Non-pigmented ciliary epithelial cell (primary cell): Measurements from ENCODE around the gene NCOA7.
A peak's percentile ranks its signal among the peaks of the same experiment; 100 is the strongest.
"Not testable (repeated sequence)": the region's sequence is repeated elsewhere in the genome, so short reads cannot be mapped to it uniquely, and the experiment has no call there.

ENCODE experiments used
- DNase-seq: peaks from one replicate; pipeline ENCODE4 v3.0.0-alpha.2; 2010; ENCODE audit warnings: low read depth

Gene NCOA7

GRCh38 chr6:125945378-125946141 lies 154.8 kb downstream of the NCOA7 start:
- peak; percentile 57 for DNase-seq

DNA sequence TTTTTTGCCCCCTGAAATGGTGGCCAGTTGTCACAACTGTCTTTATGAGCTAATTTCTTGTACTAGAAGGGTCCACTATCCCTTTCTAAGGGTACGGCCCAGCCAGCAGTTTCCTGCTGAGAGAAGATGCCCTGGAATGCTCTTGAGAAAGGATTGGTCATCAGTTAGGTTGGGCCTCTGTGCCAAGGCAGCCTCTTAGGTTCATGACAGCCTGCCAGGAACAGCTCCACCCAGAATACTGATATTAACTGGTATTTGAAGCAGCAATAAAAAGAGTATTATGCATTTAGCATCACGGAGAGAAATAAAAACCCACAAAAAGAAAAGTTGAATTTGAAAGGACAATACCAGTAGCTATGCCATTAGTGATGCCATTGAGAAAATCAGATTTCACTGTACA lies 156.9 kb downstream of the NCOA7 start:
- no peak for DNase-seq

DNA sequence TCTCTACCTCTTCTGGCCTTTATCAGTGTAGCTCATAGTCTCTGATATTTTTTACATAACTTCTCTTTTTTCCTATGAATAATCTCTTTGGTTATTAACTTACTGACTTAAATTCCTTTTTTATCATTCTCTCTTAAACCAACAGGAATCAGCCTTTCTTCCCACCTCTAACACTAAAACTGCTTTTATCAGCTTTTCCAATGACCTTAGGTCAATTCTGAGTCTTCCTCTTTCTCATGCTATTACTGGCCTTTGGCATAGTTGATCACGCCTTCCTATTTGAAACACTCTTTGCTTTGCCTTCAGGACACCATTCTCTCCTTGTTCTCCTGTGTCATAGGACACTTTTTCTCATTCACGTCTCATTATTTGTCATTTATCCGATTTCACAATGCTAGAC lies 157.7 kb downstream of the NCOA7 start:
- DNase-seq = no peak

GRCh38 chr6:125949069-125949468 lies 158.3 kb downstream of the NCOA7 start:
- no peak for DNase-seq

DNA sequence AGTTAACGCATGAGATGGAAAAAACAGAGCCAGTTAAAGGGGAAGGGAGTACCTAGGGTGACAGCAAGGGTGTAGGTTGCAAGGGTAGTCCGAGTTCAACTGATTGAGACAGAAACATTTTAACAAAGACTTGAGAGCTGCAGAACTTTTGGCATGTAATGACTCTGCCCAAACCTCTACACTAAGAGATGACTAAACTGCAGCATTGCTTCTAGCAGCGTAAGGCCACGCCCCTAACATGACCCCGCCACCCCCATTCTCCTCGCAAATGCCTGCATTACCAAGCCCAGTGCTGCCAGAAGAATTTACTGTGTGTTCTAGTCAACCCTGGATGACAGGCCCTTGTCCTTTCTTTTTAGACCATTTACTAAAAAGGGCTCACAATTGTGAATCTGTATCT lies 159.5 kb downstream of the NCOA7 start:
- DNase-seq = peak; percentile 40

GRCh38 chr6:125950716-125951115 lies 160.0 kb downstream of the NCOA7 start:
- DNase-seq = not testable (repeated sequence)

GRCh38 chr6:125951323-125951722 lies 160.6 kb downstream of the NCOA7 start:
- no peak for DNase-seq

DNA sequence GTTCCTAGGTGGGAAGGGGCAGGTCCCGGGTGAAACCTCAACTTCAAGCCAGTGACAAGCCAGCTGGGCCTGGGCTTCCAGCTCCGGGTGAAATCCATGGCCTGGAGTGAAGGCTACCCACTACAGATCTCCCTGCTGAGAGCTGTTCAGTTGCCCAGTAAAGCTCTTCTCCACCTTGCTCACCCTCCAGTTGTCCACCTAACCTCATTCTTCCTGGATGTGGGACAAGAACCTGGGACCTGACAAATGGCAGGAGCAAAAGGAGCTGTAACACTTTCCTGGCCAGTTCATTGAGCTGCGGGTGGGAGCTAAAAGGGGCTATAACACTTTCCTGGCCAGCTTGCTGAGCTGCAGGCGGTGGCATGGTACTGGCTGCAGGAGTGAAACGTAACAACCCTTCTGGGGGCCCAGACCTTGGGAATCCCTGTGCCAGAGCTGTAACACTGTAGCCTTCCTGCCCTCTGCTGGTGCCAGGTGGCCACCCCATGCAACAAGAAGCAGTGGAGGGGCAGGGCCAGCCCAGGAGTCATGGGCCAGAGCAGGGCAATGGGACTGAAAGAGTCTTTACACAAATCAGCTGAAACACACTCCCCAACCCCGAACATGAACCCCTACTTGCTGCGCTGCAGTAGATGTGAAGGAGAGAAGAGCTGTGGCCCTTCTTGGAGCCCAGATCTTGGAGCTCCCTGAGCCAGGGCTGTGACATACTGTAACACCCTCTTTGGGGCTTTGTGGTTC lies 162.2 kb downstream of the NCOA7 start:
- DNase-seq = no peak

GRCh38 chr6:125953502-125953875 lies 162.7 kb downstream of the NCOA7 start:
- no peak for DNase-seq

GRCh38 chr6:125954735-125955339 lies 164.1 kb downstream of the NCOA7 start:
- no peak for DNase-seq

GRCh38 chr6:125955973-125956372 lies 165.2 kb downstream of the NCOA7 start:
- DNase-seq = no peak

DNA sequence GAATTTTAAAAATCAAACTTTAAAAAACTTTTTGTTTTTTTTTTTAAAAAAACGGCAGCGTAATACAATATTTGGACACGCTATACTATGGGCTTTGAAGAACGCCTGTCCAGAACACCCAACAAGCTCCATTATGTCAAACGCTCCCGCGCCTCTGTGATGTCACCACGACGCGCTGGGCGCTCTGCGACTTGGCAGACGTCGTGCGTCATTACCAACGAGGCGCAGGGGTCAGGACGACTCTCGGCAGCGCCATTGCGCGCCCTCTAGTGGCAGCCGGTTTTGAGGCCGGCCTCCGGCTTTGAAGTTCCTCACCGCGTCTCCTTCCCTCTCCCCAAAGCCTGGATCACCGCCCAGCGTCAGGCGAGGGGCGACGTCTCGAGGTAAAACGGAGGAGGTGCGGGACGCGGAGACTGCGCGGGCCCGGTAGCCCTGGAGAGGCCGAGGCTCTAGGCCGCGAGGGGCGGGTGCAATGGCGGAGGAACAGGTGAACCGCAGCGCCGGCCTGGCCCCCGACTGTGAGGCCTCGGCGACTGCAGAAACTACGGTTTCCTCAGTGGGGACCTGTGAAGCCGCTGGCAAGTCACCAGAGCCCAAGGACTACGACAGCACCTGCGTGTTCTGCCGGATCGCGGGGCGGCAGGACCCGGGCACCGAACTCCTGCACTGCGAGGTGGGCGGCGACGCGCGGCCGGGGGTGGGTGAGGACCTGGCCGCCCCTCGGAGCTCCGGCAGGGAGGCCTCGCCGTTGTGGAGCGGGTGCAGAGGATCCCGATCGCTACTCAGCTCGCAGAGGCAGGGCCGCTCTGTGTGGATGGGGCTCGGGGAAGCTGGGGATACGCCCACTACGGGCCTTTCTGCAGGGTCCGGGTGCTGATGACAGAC lies 166.0 kb downstream of the NCOA7 start, which contains the start of gene HINT3:
Gene HINT3 (plus strand): TSS at position 265 of the 885 bp plus-strand sequence. CDS start 208 bp downstream, at position 473.
- peak; percentile 88 for DNase-seq

DNA sequence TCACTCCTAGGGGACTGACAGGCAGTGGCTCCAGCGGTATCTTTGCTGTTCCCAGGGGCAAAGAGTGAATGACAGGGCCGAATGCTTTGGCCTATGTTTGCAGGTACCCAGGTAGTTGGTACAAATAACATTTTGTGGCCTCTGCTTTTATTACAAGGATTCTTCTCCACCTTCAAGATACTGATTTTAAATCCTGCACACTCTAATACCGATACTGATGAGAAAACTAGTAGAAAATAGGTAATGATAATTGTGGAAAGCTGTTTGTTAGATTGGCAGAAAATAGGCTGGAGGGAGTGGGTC lies 166.6 kb downstream of the NCOA7 start:
- no peak for DNase-seq

DNA sequence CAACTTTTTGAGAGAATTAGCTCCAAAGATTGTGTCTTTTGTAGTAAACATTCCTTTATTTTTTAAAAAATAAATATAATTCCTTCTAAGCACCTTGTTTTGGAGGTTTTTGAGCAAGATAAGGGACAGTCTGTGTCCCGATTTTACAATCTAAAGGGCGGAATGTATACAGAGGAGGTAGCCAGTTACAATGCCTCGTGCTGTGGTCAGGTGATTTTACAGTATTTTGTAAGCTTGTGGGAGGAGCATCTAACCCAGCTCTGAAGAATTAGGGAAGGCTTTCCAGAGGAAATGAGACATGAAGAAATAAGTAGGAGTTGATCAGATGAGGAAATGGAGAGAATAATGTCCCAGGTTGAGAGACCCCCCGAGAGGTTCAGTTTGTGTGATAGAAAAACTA lies 167.1 kb downstream of the NCOA7 start:
- DNase-seq = no peak

DNA sequence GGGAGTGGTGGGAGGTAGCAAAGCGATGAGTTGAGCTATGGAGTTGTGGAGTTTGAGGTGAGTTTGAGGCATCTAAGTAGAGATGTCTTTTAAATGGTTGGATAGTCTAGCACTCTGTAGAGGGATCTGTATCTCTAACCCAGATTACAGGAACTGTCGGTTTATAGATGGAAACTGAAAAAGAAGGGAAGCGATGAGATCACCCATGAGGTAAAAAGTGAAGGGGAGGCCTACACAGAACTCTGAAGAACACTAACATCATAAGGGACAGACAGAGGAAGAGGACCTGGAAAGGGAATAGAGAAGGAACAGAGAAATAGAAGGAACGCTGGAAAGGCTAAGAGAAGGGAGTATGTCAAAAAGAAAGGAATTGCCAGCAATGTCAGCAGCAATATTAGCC lies 168.3 kb downstream of the NCOA7 start:
- DNase-seq = no peak

DNA sequence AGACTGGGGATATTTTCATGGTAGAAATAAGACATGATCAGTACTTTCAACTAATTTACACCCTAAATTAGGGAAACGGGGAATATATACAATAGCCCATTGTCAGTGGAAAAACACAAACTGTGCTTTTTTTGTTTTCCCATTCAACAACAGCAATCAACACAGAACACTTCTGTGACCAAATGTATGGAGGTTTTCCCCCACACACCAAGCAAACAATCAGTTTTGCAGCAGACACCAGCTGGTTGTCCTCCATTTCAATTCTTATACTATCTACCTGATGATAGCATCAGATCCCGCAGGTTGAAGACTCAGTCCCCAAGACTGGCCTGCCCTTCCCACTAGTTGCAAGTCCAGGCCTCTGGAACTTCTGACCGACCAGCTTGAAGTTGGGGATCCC lies 170.4 kb downstream of the NCOA7 start:
- no peak for DNase-seq

GRCh38 chr6:125962900-125963497 lies 172.2 kb downstream of the NCOA7 start:
- DNase-seq = no peak

DNA sequence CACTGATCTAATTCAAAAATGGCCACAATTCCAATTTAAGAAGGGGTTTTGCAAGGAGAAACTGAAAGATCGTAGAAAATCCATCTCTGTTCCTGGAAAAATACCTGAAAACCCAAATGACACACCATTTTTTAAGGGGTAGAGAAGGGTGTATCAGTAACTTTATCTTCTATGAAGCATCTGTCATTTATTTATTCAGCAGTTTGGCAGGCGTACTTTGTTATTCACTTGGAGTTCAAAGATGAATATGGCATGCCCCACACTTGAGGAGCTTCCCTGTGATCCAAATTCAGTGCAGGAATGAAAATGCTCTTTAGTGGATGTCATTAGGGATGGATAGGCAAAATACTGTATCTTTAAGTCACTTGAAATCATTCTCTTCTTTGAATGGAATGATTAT lies 173.1 kb downstream of the NCOA7 start:
- no peak for DNase-seq

GRCh38 chr6:125966569-125966968 lies 175.8 kb downstream of the NCOA7 start:
- no peak for DNase-seq

DNA sequence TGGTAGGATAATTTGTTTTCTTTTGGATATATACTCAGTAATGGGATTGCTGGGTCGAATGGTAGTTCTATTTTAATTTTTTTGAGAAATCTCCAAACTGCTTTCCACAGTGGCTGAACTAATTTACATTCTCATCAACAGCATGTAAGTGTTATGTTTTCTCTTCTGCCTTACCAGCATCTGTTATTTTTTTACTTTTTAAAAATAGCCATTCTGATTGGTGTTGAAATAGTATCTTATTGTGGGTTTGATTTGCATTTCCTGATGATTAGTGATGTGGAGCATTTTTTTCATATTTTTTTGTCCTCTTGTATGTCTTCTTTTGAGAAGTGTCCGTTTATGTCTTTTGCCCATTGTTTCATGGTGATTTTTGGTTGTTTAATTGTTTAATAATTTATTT lies 177.7 kb downstream of the NCOA7 start:
- DNase-seq = no peak

DNA sequence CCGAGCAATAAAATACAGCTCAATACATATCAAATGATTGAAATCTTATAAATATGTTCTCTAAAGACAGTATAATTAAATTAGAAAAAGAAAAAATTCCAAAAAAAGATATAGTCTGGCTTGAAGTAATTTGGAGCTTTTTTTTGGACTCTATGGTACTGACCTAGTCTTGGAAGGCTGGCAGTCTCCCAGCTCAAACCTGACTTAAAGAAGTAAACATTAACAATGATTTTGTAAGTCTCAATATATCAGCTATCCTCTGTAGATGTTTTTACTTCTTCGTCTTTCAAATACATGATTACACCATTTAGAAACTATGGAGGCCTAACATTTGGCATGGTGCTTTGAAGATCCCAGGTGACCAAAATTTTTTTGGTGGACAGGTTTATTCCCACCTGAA lies 180.0 kb downstream of the NCOA7 start:
- DNase-seq = no peak

GRCh38 chr6:125972478-125972877 lies 181.7 kb downstream of the NCOA7 start:
- not testable (repeated sequence) for DNase-seq
